ENCODE results near the gene IFI16. TPM values are rescaled to one million over a fixed set of nuclear protein-coding genes. Genes with fewer than 3 reads are reported as not detected.

The IFI16 gene
- total RNA-seq, 1 experiment from 2014 or later, result 2.9 TPM

DNA sequence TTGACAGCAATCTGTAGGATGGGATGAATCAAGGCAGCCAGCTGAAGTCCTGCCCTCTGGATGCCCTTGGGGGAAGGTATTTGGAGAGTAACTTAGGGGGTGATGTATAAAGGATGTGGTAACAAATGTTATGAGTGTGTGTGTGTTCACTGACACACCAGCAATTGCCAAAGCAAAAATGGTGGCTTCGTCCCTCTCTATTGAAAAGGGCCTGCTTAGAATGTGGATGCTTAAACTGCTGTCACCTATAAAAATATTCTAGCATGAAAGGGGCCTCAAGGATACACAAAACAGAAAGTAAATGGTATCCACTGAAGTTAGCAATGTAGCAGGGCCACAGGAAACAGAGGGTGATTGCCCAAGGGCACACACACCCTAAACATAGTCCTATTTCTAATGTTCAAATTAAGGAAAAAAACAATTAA lies 81.9 kb downstream of the IFI16 start:
- Histone ChIP-seq H3K23me2 (ENCODE audit: insufficient read length, low read depth, low read length, poor library complexity, severe bottlenecking) (no peaks in the 10 kb centered on the region), H3K9ac (ENCODE audit: extremely low read depth, insufficient read length, low read length) (no peak overlapping the region), H3K4me1 (ENCODE audit: insufficient read depth, low read length) (no peaks in the 10 kb centered on the region), H3K4me2 (ENCODE audit: insufficient read depth, insufficient read length, low read length) (no peak overlapping the region), H3K4ac (ENCODE audit: low read depth, low read length) (no peak overlapping the region), H3T11ph (ENCODE audit: low read length) (no peak overlapping the region), H3K56ac (ENCODE audit: insufficient read length, low read depth, low read length) (no peak overlapping the region), H4K91ac (ENCODE audit: insufficient read length, low read depth, low read length) (no peak overlapping the region), H2BK120ac (ENCODE audit: low read depth, low read length, poor library complexity, severe bottlenecking) (no peak overlapping the region), H3K27ac (ENCODE audit: insufficient read length, low read depth, low read length) (no peak overlapping the region), H2BK15ac (ENCODE audit: low read depth, low read length) (no peak overlapping the region), H4K5ac (ENCODE audit: insufficient read length, low read depth, low read length) (no peak overlapping the region), H2BK12ac (ENCODE audit: insufficient read length, low read depth, low read length) (no peak overlapping the region), H4K8ac (replicated peaks; ENCODE audit: insufficient read length, low read depth, low read length) (no peak overlapping the region), H4K20me1 (ENCODE audit: control insufficient read depth, insufficient read depth, insufficient read length) (no peaks in the 10 kb centered on the region), H3K23ac (ENCODE audit: insufficient read length, low read depth, low read length) (no peak overlapping the region), H2BK20ac (ENCODE audit: low read depth, low read length, poor library complexity, severe bottlenecking) (no peak overlapping the region), H2BK5ac (ENCODE audit: insufficient read length, low read length) (no peak overlapping the region), H3K9me3 (ENCODE audit: control insufficient read depth, low read depth, low read length) (no peaks in the 10 kb centered on the region), H3K79me1 (ENCODE audit: insufficient read depth, low read depth, low read length, poor library complexity, severe bottlenecking) (no peaks in the 10 kb centered on the region), H3K79me2 (ENCODE audit: insufficient read depth, low read length) (no peaks in the 10 kb centered on the region), H3K18ac (ENCODE audit: insufficient read length, low read depth, low read length) (no peak overlapping the region), H3K14ac (ENCODE audit: insufficient read depth, low read length) (no peak overlapping the region), H2AFZ (ENCODE audit: low read length) (no peak overlapping the region), H2AK5ac (ENCODE audit: insufficient read length, low read length) (no peak overlapping the region), H3K27me3 (ENCODE audit: insufficient read depth, low read length) (no peaks in the 10 kb centered on the region)
- H3K4me1 Mint-ChIP-seq, result no peaks in the 10 kb centered on the region
- no peaks in the 10 kb centered on the region for H3K9me3 Mint-ChIP-seq
- H3K4me3 Mint-ChIP-seq, result no peak overlapping the region
- H3K27me3 Mint-ChIP-seq (ENCODE audit: low read depth), result no peaks in the 10 kb centered on the region
- no peak for DNase-seq
- TF ChIP-seq, protein P1, sequence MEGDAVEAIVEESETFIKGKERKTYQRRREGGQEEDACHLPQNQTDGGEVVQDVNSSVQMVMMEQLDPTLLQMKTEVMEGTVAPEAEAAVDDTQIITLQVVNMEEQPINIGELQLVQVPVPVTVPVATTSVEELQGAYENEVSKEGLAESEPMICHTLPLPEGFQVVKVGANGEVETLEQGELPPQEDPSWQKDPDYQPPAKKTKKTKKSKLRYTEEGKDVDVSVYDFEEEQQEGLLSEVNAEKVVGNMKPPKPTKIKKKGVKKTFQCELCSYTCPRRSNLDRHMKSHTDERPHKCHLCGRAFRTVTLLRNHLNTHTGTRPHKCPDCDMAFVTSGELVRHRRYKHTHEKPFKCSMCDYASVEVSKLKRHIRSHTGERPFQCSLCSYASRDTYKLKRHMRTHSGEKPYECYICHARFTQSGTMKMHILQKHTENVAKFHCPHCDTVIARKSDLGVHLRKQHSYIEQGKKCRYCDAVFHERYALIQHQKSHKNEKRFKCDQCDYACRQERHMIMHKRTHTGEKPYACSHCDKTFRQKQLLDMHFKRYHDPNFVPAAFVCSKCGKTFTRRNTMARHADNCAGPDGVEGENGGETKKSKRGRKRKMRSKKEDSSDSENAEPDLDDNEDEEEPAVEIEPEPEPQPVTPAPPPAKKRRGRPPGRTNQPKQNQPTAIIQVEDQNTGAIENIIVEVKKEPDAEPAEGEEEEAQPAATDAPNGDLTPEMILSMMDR (conservative IDR thresholded peaks at IDR 0.05), result no peak
- no CpG with 5 or more reads among the region's 1 CpG for WGBS (ENCODE audit: extremely low coverage, insufficient read length, low lambda C conversion rate)
- H3K36me3 Mint-ChIP-seq (ENCODE audit: insufficient read depth in 1 of 3, low read depth in 3 of 3), result no peaks in the 10 kb centered on the region
- H3K27ac Mint-ChIP-seq, result peak overlapping the region in 1 of 3 experiments; percentile 17; a peak in 1 of 7 replicates
